ENCODE data around the gene ZNF213. TPM values are rescaled to one million over a fixed set of nuclear protein-coding genes. Genes with fewer than 3 reads are reported as not detected.

Gene ZNF213
- total RNA-seq, 1 experiment from 2014 or later = 12.3 TPM

DNA sequence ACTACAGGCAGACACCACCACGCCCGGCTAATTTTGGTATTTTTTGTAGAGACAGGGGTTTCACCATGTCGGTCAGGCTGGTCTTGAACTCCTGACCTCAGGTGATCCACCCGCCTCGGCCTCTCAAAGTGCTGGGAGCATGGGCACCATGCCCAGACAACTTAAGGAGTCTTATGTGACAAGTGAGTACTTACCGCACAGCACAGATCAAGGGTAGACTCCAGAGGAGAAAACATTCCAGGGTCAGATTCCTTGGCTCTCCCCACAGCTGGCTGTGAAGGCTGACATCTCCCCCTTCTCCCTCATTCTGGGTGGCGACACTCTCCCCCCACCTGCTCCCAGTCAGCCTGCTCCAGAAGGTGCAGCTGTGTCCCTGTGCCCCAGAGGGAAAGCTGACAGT lies 46.4 kb upstream of the ZNF213 start:
- in situ Hi-C loops (cut with HindIII; ENCODE audit: low pct_unique_long_range_greater_than_20kb, low sequenced_read_pairs) = no loop called here
- Histone ChIP-seq H3K4me3 (ENCODE audit: low read depth in 2 of 2, low read length in 2 of 2) (no peak overlapping the region), H3K36me3 (ENCODE audit: control insufficient read depth, insufficient read depth, low read length) (no peaks in the 10 kb centered on the region), H3K4me1 (ENCODE audit: control insufficient read depth, insufficient read depth, low read length) (no peaks in the 10 kb centered on the region), H3K9me3 (ENCODE audit: control insufficient read depth, insufficient read depth, low read depth, low read length) (no peaks in the 10 kb centered on the region), H3K27ac (ENCODE audit: low read length) (no peak overlapping the region), H3K27me3 (ENCODE audit: control insufficient read depth, insufficient read depth, low read length) (no peaks in the 10 kb centered on the region)
- no TSS peak for BruUV-seq (replicated peaks)
- DNase-seq (ENCODE audit: low read depth, low spot score) = no peak
- ChIA-PET POLR2A (no interaction called here), CTCF (interaction anchor here (0.6 to 0.9 kb wide), 2 partner anchors 26 to 1306 kb away, joined by 3 to 4 read pairs; partner anchors contain the start of genes NUBP2 and SPSB3)
- no peak for ATAC-seq
- TF ChIP-seq POLR2AphosphoS5 (IDR thresholded peaks at IDR 0.05; ENCODE audit: low read depth, low read length) = no peak
- TF ChIP-seq SIN3A (IDR thresholded peaks at IDR 0.05; ENCODE audit: borderline replicate concordance, insufficient read depth, low read depth, low read length) = no peak
- TF ChIP-seq TCF7L2 (IDR thresholded peaks at IDR 0.05; ENCODE audit: low read depth, low read length) = no peak
- TF ChIP-seq, protein P1, sequence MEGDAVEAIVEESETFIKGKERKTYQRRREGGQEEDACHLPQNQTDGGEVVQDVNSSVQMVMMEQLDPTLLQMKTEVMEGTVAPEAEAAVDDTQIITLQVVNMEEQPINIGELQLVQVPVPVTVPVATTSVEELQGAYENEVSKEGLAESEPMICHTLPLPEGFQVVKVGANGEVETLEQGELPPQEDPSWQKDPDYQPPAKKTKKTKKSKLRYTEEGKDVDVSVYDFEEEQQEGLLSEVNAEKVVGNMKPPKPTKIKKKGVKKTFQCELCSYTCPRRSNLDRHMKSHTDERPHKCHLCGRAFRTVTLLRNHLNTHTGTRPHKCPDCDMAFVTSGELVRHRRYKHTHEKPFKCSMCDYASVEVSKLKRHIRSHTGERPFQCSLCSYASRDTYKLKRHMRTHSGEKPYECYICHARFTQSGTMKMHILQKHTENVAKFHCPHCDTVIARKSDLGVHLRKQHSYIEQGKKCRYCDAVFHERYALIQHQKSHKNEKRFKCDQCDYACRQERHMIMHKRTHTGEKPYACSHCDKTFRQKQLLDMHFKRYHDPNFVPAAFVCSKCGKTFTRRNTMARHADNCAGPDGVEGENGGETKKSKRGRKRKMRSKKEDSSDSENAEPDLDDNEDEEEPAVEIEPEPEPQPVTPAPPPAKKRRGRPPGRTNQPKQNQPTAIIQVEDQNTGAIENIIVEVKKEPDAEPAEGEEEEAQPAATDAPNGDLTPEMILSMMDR (IDR thresholded peaks at IDR 0.05) = no peak
- TF ChIP-seq, protein P2, sequence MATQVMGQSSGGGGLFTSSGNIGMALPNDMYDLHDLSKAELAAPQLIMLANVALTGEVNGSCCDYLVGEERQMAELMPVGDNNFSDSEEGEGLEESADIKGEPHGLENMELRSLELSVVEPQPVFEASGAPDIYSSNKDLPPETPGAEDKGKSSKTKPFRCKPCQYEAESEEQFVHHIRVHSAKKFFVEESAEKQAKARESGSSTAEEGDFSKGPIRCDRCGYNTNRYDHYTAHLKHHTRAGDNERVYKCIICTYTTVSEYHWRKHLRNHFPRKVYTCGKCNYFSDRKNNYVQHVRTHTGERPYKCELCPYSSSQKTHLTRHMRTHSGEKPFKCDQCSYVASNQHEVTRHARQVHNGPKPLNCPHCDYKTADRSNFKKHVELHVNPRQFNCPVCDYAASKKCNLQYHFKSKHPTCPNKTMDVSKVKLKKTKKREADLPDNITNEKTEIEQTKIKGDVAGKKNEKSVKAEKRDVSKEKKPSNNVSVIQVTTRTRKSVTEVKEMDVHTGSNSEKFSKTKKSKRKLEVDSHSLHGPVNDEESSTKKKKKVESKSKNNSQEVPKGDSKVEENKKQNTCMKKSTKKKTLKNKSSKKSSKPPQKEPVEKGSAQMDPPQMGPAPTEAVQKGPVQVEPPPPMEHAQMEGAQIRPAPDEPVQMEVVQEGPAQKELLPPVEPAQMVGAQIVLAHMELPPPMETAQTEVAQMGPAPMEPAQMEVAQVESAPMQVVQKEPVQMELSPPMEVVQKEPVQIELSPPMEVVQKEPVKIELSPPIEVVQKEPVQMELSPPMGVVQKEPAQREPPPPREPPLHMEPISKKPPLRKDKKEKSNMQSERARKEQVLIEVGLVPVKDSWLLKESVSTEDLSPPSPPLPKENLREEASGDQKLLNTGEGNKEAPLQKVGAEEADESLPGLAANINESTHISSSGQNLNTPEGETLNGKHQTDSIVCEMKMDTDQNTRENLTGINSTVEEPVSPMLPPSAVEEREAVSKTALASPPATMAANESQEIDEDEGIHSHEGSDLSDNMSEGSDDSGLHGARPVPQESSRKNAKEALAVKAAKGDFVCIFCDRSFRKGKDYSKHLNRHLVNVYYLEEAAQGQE (IDR thresholded peaks at IDR 0.05; ENCODE audit: insufficient read depth in 1 of 2, low read depth in 2 of 2, low read length in 1 of 2) = no peak
- intact Hi-C loops (cut with micrococcal nuclease; ENCODE audit: unreplicated experiment) = no loop called here

DNA sequence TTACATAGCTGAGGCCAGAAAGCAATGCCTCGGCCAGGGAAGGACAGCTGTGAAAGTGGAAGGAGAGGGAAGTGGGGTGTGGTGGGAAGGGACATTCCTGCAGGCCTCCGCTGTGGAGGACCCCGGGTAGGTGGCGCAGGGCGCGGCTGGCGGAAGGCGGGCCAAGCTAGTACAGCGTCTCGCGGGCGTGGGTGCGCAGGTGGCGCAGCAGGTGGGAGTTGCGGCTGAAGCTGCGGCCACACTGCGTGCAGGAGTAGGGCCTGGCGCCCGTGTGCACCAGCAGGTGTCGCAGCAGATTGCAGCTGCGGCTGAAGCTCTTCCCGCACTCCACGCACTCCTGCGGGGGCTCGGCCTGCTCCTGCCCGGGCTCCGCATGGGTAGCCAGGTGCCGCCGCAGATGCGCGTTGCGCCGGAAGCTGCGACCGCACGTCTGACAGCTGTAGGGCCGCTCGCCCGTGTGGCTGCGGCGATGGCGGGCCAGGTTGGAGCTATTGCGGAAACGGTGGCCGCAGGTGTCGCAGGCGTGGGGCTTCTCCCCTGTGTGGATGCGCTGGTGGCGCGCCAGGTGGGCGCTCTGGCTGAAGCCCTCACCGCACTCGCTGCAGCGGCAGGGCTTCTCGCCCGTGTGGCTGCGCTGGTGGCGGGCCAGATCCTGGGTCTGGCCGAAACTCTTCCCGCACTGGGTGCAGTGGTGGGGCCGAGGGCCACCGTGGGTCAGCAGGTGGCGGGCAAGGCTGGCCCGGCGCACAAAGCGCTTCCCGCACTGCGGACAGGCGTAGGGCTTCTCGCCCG lies 45.7 kb upstream of the ZNF213 start:
- no peaks in the 10 kb centered on the region for H3K27me3 ChIP-seq (ENCODE audit: control insufficient read depth, insufficient read depth, low read length)
- TF ChIP-seq TCF7L2 (IDR thresholded peaks at IDR 0.05; ENCODE audit: low read depth, low read length) (no peak), SIN3A (IDR thresholded peaks at IDR 0.05; ENCODE audit: borderline replicate concordance, insufficient read depth, low read depth, low read length) (no peak)
- TF ChIP-seq, protein P2 (IDR thresholded peaks at IDR 0.05; ENCODE audit: insufficient read depth in 1 of 2, low read depth in 2 of 2, low read length in 1 of 2) = no peak
- H3K36me3 ChIP-seq (ENCODE audit: control insufficient read depth, insufficient read depth, low read length) = no peaks in the 10 kb centered on the region
- H3K27ac ChIP-seq (ENCODE audit: low read length) = no peak overlapping the region
- ChIA-PET CTCF (interaction anchor here (0.6 to 0.9 kb wide), 2 partner anchors 25 to 1307 kb away, joined by 3 to 4 read pairs; partner anchors contain the start of genes NUBP2 and SPSB3), POLR2A (no interaction called here)
- DNase-seq (ENCODE audit: low read depth, low spot score) = no peak
- no TSS peak for BruUV-seq (replicated peaks)
- in situ Hi-C loops (cut with HindIII; ENCODE audit: low pct_unique_long_range_greater_than_20kb, low sequenced_read_pairs) = no loop called here
- no peaks in the 10 kb centered on the region for H3K4me1 ChIP-seq (ENCODE audit: control insufficient read depth, insufficient read depth, low read length)
- H3K4me3 ChIP-seq (ENCODE audit: low read depth in 2 of 2, low read length in 2 of 2) = no peak overlapping the region
- intact Hi-C loops (cut with micrococcal nuclease; ENCODE audit: unreplicated experiment) = no loop called here
- no peaks in the 10 kb centered on the region for H3K9me3 ChIP-seq (ENCODE audit: control insufficient read depth, insufficient read depth, low read depth, low read length)
- no peak for ATAC-seq

All from Panc1 (cell line).